ENCODE data around the gene PFDN6. TPM values are rescaled to one million over a fixed set of nuclear protein-coding genes. Genes with fewer than 3 reads are reported as not detected.
A peak's percentile ranks its signal among the peaks of the same experiment; 100 is the strongest.

PFDN6 gene
- total and polyA plus RNA-seq, 9 of the 15 experiments (the other 6 are each of a cell fraction or from before 2014, with no cell fraction given) = 6.8 to 475 (median 216) TPM

GRCh38 chr6:33277663-33278391, 11.6 kb upstream of the PFDN6 start (continued):
- TF ChIP-seq RAD21 (CRISPR knock-in tag; conservative IDR thresholded peaks at IDR 0.05 in 1 of 2, IDR thresholded peaks at IDR 0.05 in 1 of 2) = peak in 1 of 2 experiments; percentile 21; a peak in 1 of 4 replicates
- TF ChIP-seq ZNF778 (CRISPR knock-in tag; IDR thresholded peaks at IDR 0.05) = no peak
- no peak for TF ChIP-seq MYC (IDR thresholded peaks at IDR 0.05; ENCODE audit: low read depth, low read length)
- no peak for TF ChIP-seq MYC (CRISPR knock-in tag; IDR thresholded peaks at IDR 0.05; ENCODE audit: borderline replicate concordance, low read depth)
- TF ChIP-seq ILK (tag; IDR thresholded peaks at IDR 0.05; ENCODE audit: borderline replicate concordance, low read depth) = no peak
- TF ChIP-seq CEBPB (tag; IDR thresholded peaks at IDR 0.05) = no peak
- no peak for TF ChIP-seq ZNF354B (CRISPR knock-in tag; IDR thresholded peaks at IDR 0.05)
- no peak for TF ChIP-seq ZNF79 (CRISPR knock-in tag; IDR thresholded peaks at IDR 0.05; ENCODE audit: low read depth)
- TF ChIP-seq GABPB1 (CRISPR knock-in tag; IDR thresholded peaks at IDR 0.05) = no peak
- no peak for TF ChIP-seq MTA2 (IDR thresholded peaks at IDR 0.05; ENCODE audit: low read depth)
- no peak for TF ChIP-seq ZBTB8A (IDR thresholded peaks at IDR 0.05; ENCODE audit: partially characterized antibody)
- no peak for TF ChIP-seq CBX3 (IDR thresholded peaks at IDR 0.05; ENCODE audit: borderline replicate concordance in 1 of 2, low read length in 2 of 2)
- 0 out of 4 replicates have a peak, but pooled peaks of 1 of the 2 experiments have one; percentile 7 for TF ChIP-seq ETV6 (IDR thresholded peaks at IDR 0.05; ENCODE audit: borderline replicate concordance in 1 of 2, low read depth in 2 of 2, low read length in 1 of 2)
- TF ChIP-seq ETV6 (CRISPR knock-in tag; IDR thresholded peaks at IDR 0.05; ENCODE audit: borderline replicate concordance) = no peak
- TF ChIP-seq ZNF408 (CRISPR knock-in tag; IDR thresholded peaks at IDR 0.05; ENCODE audit: low read depth) = no peak
- TF ChIP-seq SPI1 (IDR thresholded peaks at IDR 0.05; ENCODE audit: borderline replicate concordance, low read depth, low read length) = peak; percentile 60
- no peak for TF ChIP-seq ZFPM2 (CRISPR knock-in tag; IDR thresholded peaks at IDR 0.05)
- TF ChIP-seq NCOR1 (IDR thresholded peaks at IDR 0.05) = no peak
- TF ChIP-seq ATF2 (CRISPR knock-in tag; IDR thresholded peaks at IDR 0.05) = no peak
- 0 out of 2 replicates have a peak, but pooled peaks have one; percentile 17 for TF ChIP-seq MYNN (IDR thresholded peaks at IDR 0.05)
- TF ChIP-seq MYNN (CRISPR knock-in tag; IDR thresholded peaks at IDR 0.05) = no peak
- TF ChIP-seq NR2C2 (CRISPR knock-in tag; IDR thresholded peaks at IDR 0.05) = 0 out of 2 replicates have a peak, but pooled peaks have one; percentile 35
- TF ChIP-seq NR2C2 (tag; IDR thresholded peaks at IDR 0.05) = 0 out of 2 replicates have a peak, but pooled peaks have one; percentile 7
- no peak; the same call in 1 of the 2 replicates for TF ChIP-seq PREB (CRISPR knock-in tag; IDR thresholded peaks at IDR 0.05)
- 0 out of 2 replicates have a peak, but pooled peaks have one; percentile 11 for TF ChIP-seq SMC3 (conservative IDR thresholded peaks at IDR 0.05; ENCODE audit: insufficient read depth, low read depth, low read length)
- no peak for TF ChIP-seq CBX2 (IDR thresholded peaks at IDR 0.05; ENCODE audit: insufficient read depth, low read length, poor library complexity, severe bottlenecking)

Data from K562 (cell line).